ENCODE measurements around the gene COP1. TPM values are rescaled to one million over a fixed set of nuclear protein-coding genes. Genes with fewer than 3 reads are reported as not detected.

The COP1 gene
- total RNA-seq, 1 experiment from 2014 or later: 33.1 TPM

DNA sequence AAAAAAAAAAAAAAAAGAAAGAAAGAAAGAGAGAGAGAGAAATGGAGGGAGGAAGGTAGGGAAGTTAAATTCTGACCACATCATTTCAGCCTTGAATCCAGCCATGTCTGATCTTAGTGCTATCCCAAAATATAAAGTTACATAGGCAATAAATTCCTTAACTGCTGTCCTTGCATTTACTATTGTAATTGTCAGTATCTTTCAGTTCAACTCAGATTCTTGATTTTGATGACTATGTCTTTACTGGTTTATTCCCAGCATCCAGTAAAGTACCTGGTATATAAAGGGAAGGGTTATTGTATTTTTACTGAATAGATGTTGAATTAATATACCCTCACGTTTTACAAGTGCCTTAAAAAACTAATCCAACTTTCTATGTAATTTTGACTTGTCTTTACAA is 8.9 kb upstream of the COP1 start:
- H3K4me3 ChIP-seq (replicated peaks in 1 of 2; ENCODE audit: low read depth in 1 of 2, low read length in 2 of 2): no peak overlapping the region
- no peaks in the 10 kb centered on the region for H3K79me2 ChIP-seq (ENCODE audit: insufficient read depth, low read length)
- ChIA-PET RAD21 (ENCODE audit: low non-redundant PET in 1 of 2, low total read pairs in 2 of 2, uncharacterized antibody in 2 of 2, unreplicated experiment in 2 of 2) (no interaction called here), CTCF (no interaction called here), POLR2A (no interaction called here)
- no peaks in the 10 kb centered on the region for H4K20me1 ChIP-seq (ENCODE audit: insufficient read depth)
- no peak overlapping the region for H3K27ac ChIP-seq (ENCODE audit: low read depth, low read length)
- H3K4me1 ChIP-seq (ENCODE audit: control insufficient read depth in 1 of 2, insufficient read depth in 2 of 2, low read length in 2 of 2): no peaks in the 10 kb centered on the region
- ATAC-seq (no peak), DNase-seq (ENCODE audit: low read depth, low spot score) (no peak)
- H2AFZ ChIP-seq (ENCODE audit: low read depth, low read length, poor library complexity, severe bottlenecking): no peak overlapping the region
- no peaks in the 10 kb centered on the region for H3K9me2 ChIP-seq (ENCODE audit: insufficient read depth)
- no peaks in the 10 kb centered on the region for H3K27me3 ChIP-seq (ENCODE audit: insufficient read depth, low read length)
- H3K4me2 ChIP-seq (ENCODE audit: low read length): no peak overlapping the region
- H3K36me3 ChIP-seq (ENCODE audit: control insufficient read depth in 1 of 2, insufficient read depth in 2 of 2, low read length in 2 of 2): no peaks in the 10 kb centered on the region
- TF ChIP-seq EGR1 (IDR thresholded peaks at IDR 0.05; ENCODE audit: low read depth) (no peak), JUND (IDR thresholded peaks at IDR 0.05) (no peak), CEBPB (IDR thresholded peaks at IDR 0.05; ENCODE audit: low read depth) (no peak), SIN3A (IDR thresholded peaks at IDR 0.05; ENCODE audit: low read depth) (no peak), TCF7L2 (IDR thresholded peaks at IDR 0.05; ENCODE audit: borderline replicate concordance, extremely low read depth, insufficient read depth, insufficient read length) (no peak)
- intact Hi-C loops (cut with micrococcal nuclease): no loop called here
- H3K9me3 ChIP-seq (ENCODE audit: control insufficient read depth in 1 of 2, insufficient read depth in 1 of 2, low read depth in 1 of 2, low read length in 2 of 2): no peaks in the 10 kb centered on the region
- no peak overlapping the region for H3K9ac ChIP-seq (ENCODE audit: low read length)
- no TSS peak for BruUV-seq (replicated peaks)

DNA sequence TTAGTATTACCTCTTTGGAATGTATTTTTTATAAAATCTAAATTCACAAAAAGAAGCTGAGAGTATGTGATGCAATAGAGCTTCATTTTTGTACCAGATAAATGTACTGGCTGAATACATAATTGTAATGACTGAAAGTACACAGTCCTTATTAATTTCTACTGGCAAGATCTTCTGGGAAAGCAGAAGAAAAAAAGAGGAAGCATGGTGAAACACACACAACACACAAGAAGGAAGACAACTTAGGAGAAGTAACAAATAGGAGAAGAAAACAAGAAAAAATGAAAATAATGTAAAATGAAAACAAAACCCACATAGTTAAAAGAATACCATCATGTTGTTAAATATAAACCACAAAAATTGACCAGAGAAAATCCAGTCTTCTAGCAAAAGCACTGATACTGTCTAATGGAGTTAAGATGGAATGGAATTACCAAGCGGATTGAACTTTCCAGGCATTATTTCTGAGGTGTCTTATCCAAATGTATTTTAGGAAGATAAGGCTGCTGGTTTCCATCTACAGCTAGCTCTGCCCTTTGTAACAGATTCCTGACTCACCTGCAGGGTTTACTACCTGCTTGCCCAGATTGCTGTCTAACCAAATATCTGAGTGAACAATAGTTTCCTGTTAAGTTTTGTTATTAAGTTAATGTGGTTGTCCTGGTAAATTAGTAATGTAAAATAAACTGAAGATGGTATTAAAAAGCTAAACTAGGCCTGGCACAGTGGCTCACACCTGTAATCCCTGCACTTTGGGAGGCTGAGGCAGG is 4.5 kb upstream of the COP1 start:
- Histone ChIP-seq H3K27ac (ENCODE audit: low read depth, low read length) (no peak overlapping the region), H3K27me3 (ENCODE audit: insufficient read depth, low read length) (no peaks in the 10 kb centered on the region), H3K4me3 (replicated peaks in 1 of 2; ENCODE audit: low read depth in 1 of 2, low read length in 2 of 2) (no peak overlapping the region), H2AFZ (ENCODE audit: low read depth, low read length, poor library complexity, severe bottlenecking) (no peak overlapping the region), H3K9ac (ENCODE audit: low read length) (no peak overlapping the region), H3K9me3 (ENCODE audit: control insufficient read depth in 1 of 2, insufficient read depth in 1 of 2, low read depth in 1 of 2, low read length in 2 of 2) (no peaks in the 10 kb centered on the region), H4K20me1 (ENCODE audit: insufficient read depth) (no peaks in the 10 kb centered on the region), H3K4me2 (ENCODE audit: low read length) (no peak overlapping the region), H3K9me2 (ENCODE audit: insufficient read depth) (no peaks in the 10 kb centered on the region), H3K4me1 (ENCODE audit: control insufficient read depth in 1 of 2, insufficient read depth in 2 of 2, low read length in 2 of 2) (peaks cover 0 to 7% of the 10 kb centered on the region in 2 experiments; a peak in 1 of 4 replicates), H3K79me2 (ENCODE audit: insufficient read depth, low read length) (peaks cover 13% of the 10 kb centered on the region), H3K36me3 (ENCODE audit: control insufficient read depth in 1 of 2, insufficient read depth in 2 of 2, low read length in 2 of 2) (no peaks in the 10 kb centered on the region)
- no TSS peak for BruUV-seq (replicated peaks)
- ChIA-PET RAD21 (ENCODE audit: low non-redundant PET in 1 of 2, low total read pairs in 2 of 2, uncharacterized antibody in 2 of 2, unreplicated experiment in 2 of 2) (no interaction called here), POLR2A (no interaction called here), CTCF (no interaction called here)
- no peak for DNase-seq (ENCODE audit: low read depth, low spot score)
- no peak for TF ChIP-seq EGR1 (IDR thresholded peaks at IDR 0.05; ENCODE audit: low read depth)
- TF ChIP-seq, protein P1, sequence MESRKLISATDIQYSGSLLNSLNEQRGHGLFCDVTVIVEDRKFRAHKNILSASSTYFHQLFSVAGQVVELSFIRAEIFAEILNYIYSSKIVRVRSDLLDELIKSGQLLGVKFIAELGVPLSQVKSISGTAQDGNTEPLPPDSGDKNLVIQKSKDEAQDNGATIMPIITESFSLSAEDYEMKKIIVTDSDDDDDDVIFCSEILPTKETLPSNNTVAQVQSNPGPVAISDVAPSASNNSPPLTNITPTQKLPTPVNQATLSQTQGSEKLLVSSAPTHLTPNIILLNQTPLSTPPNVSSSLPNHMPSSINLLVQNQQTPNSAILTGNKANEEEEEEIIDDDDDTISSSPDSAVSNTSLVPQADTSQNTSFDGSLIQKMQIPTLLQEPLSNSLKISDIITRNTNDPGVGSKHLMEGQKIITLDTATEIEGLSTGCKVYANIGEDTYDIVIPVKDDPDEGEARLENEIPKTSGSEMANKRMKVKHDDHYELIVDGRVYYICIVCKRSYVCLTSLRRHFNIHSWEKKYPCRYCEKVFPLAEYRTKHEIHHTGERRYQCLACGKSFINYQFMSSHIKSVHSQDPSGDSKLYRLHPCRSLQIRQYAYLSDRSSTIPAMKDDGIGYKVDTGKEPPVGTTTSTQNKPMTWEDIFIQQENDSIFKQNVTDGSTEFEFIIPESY (IDR thresholded peaks at IDR 0.05; ENCODE audit: extremely low read depth, insufficient replicate concordance, low read length): no peak
- no peak for TF ChIP-seq YY1 (IDR thresholded peaks at IDR 0.05; ENCODE audit: extremely low read depth, insufficient replicate concordance, low read depth, low read length)
- TF ChIP-seq SRF (IDR thresholded peaks at IDR 0.05; ENCODE audit: low read depth): no peak
- no peak for TF ChIP-seq CEBPB (IDR thresholded peaks at IDR 0.05; ENCODE audit: low read depth)
- TF ChIP-seq, protein P2, sequence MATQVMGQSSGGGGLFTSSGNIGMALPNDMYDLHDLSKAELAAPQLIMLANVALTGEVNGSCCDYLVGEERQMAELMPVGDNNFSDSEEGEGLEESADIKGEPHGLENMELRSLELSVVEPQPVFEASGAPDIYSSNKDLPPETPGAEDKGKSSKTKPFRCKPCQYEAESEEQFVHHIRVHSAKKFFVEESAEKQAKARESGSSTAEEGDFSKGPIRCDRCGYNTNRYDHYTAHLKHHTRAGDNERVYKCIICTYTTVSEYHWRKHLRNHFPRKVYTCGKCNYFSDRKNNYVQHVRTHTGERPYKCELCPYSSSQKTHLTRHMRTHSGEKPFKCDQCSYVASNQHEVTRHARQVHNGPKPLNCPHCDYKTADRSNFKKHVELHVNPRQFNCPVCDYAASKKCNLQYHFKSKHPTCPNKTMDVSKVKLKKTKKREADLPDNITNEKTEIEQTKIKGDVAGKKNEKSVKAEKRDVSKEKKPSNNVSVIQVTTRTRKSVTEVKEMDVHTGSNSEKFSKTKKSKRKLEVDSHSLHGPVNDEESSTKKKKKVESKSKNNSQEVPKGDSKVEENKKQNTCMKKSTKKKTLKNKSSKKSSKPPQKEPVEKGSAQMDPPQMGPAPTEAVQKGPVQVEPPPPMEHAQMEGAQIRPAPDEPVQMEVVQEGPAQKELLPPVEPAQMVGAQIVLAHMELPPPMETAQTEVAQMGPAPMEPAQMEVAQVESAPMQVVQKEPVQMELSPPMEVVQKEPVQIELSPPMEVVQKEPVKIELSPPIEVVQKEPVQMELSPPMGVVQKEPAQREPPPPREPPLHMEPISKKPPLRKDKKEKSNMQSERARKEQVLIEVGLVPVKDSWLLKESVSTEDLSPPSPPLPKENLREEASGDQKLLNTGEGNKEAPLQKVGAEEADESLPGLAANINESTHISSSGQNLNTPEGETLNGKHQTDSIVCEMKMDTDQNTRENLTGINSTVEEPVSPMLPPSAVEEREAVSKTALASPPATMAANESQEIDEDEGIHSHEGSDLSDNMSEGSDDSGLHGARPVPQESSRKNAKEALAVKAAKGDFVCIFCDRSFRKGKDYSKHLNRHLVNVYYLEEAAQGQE (IDR thresholded peaks at IDR 0.05; ENCODE audit: low read depth): no peak
- TF ChIP-seq RAD21 (IDR thresholded peaks at IDR 0.05; ENCODE audit: low read depth): no peak
- TF ChIP-seq TCF7L2 (IDR thresholded peaks at IDR 0.05; ENCODE audit: borderline replicate concordance, extremely low read depth, insufficient read depth, insufficient read length): no peak
- no peak for TF ChIP-seq EZH2 (IDR thresholded peaks at IDR 0.05)
- no peak for TF ChIP-seq JUND (IDR thresholded peaks at IDR 0.05)
- no peak for TF ChIP-seq POLR2AphosphoS5 (IDR thresholded peaks at IDR 0.05; ENCODE audit: low read depth, low read length)
- no peak for TF ChIP-seq POLR2A (IDR thresholded peaks at IDR 0.05; ENCODE audit: borderline replicate concordance, extremely low read depth, insufficient read depth, insufficient read length)
- intact Hi-C loops (cut with micrococcal nuclease): no loop called here
- no peak for ATAC-seq

Data from HCT116 (cell line).